ENCODE data around the gene GNG12. TPM values are rescaled to one million over a fixed set of nuclear protein-coding genes. Genes with fewer than 3 reads are reported as not detected.
A peak's percentile ranks its signal among the peaks of the same experiment; 100 is the strongest.

Gene GNG12
- total RNA-seq, 1 donor from 2014 or later = 40.5 TPM

GRCh38 chr1:67704351-67704750 is 128.9 kb downstream of the GNG12 start:
- Mint-ChIP-seq H3K36me3 (peaks cover 7% of the 10 kb centered on the region), H3K4me3 (no peak overlapping the region), H3K27ac (no peak overlapping the region), H3K27me3 (ENCODE audit: low read depth) (no peaks in the 10 kb centered on the region), H3K4me1 (peaks cover 43% of the 10 kb centered on the region), H3K9me3 (no peaks in the 10 kb centered on the region)
- no peak for TF ChIP-seq CTCF (IDR thresholded peaks at IDR 0.05; ENCODE audit: unreplicated experiment)
- DNase-seq (ENCODE audit: low spot score in 2 of 2, unreplicated experiment in 2 of 2) = no peak

DNA sequence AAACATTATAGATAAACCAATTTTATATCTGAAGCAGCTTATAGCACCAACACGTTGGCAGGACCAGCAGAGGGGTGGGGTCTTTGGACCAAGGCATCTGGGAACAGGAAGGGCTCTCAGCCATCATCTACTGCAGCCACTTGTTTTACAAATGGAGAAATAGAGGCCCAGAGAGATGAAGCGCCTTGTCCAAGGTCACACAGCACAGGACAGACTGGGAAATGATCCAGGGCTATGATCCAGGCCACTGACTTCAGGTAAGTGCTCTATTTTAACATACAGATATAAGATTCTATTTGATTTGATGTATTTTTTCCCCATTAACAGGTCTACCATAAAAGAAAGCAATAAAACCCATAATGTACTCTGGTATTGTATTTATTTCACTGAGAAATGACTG is 131.4 kb downstream of the GNG12 start:
- H3K4me1 Mint-ChIP-seq = peaks cover 39% of the 10 kb centered on the region

DNA sequence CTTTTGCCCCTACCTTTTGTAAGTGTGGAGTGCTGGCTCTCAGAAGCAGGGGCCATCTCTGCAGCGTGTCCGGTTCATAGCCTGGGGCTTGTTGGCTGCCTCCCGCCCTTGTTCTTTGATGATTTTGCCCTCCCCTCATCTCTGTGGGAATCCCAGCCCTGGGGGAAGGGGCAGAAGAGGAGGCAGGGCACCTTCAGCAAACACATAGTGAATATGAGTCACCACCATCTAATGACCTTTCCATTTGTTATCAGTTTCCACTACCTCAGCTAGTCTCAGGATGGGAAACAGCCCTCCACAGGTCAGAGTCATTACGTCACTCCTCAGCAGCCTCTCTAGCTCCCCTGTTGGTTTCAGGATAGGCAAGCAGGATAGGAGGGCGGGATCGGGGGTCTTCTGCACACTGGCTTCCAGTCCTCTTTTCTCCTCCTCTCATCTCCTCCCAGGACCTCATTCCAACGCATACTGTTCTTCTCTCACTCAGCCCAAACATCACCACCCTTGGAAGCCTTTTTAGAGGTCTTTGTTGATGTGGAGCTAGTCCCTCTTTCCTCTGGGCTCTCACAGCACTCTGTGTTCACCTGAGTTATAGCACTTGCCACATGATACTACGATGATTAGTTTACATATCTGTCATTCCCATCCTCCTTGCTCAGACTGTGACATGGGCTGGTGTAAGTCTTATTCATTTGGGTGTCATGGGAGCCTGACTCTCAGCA is 132.4 kb downstream of the GNG12 start:
- no peak for DNase-seq (ENCODE audit: low spot score in 2 of 2, unreplicated experiment in 2 of 2)
- Mint-ChIP-seq H3K9me3 (no peaks in the 10 kb centered on the region), H3K27ac (peak overlapping the region; percentile 70), H3K4me3 (no peak overlapping the region), H3K4me1 (peaks cover 29% of the 10 kb centered on the region), H3K36me3 (peaks cover 5% of the 10 kb centered on the region), H3K27me3 (ENCODE audit: low read depth) (no peaks in the 10 kb centered on the region)
- TF ChIP-seq CTCF (IDR thresholded peaks at IDR 0.05; ENCODE audit: unreplicated experiment) = no peak

More for the DNA sequence above, 131.4 kb downstream of the GNG12 start:
- no peak overlapping the region for H3K27ac Mint-ChIP-seq
- no peak for TF ChIP-seq CTCF (IDR thresholded peaks at IDR 0.05; ENCODE audit: unreplicated experiment)
- H3K36me3 Mint-ChIP-seq = peaks cover 5% of the 10 kb centered on the region
- H3K9me3 Mint-ChIP-seq = no peaks in the 10 kb centered on the region
- H3K4me3 Mint-ChIP-seq = no peak overlapping the region
- DNase-seq (ENCODE audit: low spot score in 2 of 2, unreplicated experiment in 2 of 2) = no peak
- no peaks in the 10 kb centered on the region for H3K27me3 Mint-ChIP-seq (ENCODE audit: low read depth)

- H3K27ac Mint-ChIP-seq = peak overlapping the region; percentile 70
- H3K4me3 Mint-ChIP-seq = no peak overlapping the region
Observed at GRCh38 chr1:67700220-67700619, 133.0 kb downstream of the GNG12 start.

GRCh38 chr1:67696708-67697107 is 136.6 kb downstream of the GNG12 start:
- TF ChIP-seq CTCF (IDR thresholded peaks at IDR 0.05; ENCODE audit: unreplicated experiment) = no peak
- no peaks in the 10 kb centered on the region for H3K9me3 Mint-ChIP-seq
- H3K27ac Mint-ChIP-seq = no peak overlapping the region
- peaks cover 21% of the 10 kb centered on the region for H3K4me1 Mint-ChIP-seq
- no peaks in the 10 kb centered on the region for H3K27me3 Mint-ChIP-seq (ENCODE audit: low read depth)
- DNase-seq (ENCODE audit: low spot score in 2 of 2, unreplicated experiment in 2 of 2) = no peak
- H3K4me3 Mint-ChIP-seq = no peak overlapping the region
- H3K36me3 Mint-ChIP-seq = no peaks in the 10 kb centered on the region

More at GRCh38 chr1:67700220-67700619, 133.0 kb downstream of the GNG12 start:
- no peak for TF ChIP-seq CTCF (IDR thresholded peaks at IDR 0.05; ENCODE audit: unreplicated experiment)
- no peak for DNase-seq (ENCODE audit: low spot score in 2 of 2, unreplicated experiment in 2 of 2)
- Mint-ChIP-seq H3K9me3 (no peaks in the 10 kb centered on the region), H3K36me3 (peaks cover 5% of the 10 kb centered on the region), H3K27me3 (ENCODE audit: low read depth) (no peaks in the 10 kb centered on the region), H3K4me1 (peaks cover 24% of the 10 kb centered on the region)
